Fibroblast of peridontal ligament (primary cell): Measurements from ENCODE around the gene MYO1E.
A peak's percentile ranks its signal among the peaks of the same experiment; 100 is the strongest.

ENCODE experiments used
- DNase-seq: peaks from one replicate; pipeline ENCODE4 v3.0.0-alpha.2; 2010; ENCODE audit errors: extremely low read depth

Gene MYO1E

GRCh38 chr15:59196416-59196815, 176.3 kb downstream of the MYO1E start:
- DNase-seq: peak; percentile 44

GRCh38 chr15:59194639-59195325, 177.9 kb downstream of the MYO1E start:
- no peak for DNase-seq

GRCh38 chr15:59191855-59192237, 180.8 kb downstream of the MYO1E start:
- DNase-seq: peak; percentile 90

GRCh38 chr15:59190291-59190690, 182.4 kb downstream of the MYO1E start:
- no peak for DNase-seq

GRCh38 chr15:59189241-59189640, 183.4 kb downstream of the MYO1E start:
- DNase-seq: no peak

GRCh38 chr15:59186501-59186900, 186.2 kb downstream of the MYO1E start:
- peak; percentile 55 for DNase-seq

- DNase-seq: no peak
These were observed 186.9 kb downstream of the MYO1E start for GRCh38 chr15:59185725-59186124.

GRCh38 chr15:59180945-59181600, 191.6 kb downstream of the MYO1E start:
- no peak for DNase-seq

GRCh38 chr15:59179717-59180116, 193.0 kb downstream of the MYO1E start:
- DNase-seq: no peak

- DNase-seq: no peak
These were observed 194.4 kb downstream of the MYO1E start for GRCh38 chr15:59178151-59178695.

- no peak for DNase-seq
These were observed 195.4 kb downstream of the MYO1E start for GRCh38 chr15:59177317-59177660.

- DNase-seq: no peak
These were observed 195.9 kb downstream of the MYO1E start for GRCh38 chr15:59176653-59177316.

- DNase-seq: peak; percentile 85
These were observed 197.5 kb downstream of the MYO1E start for GRCh38 chr15:59174835-59175831.

GRCh38 chr15:59174151-59174834, 198.4 kb downstream of the MYO1E start:
- DNase-seq: no peak

- no peak for DNase-seq
These were observed 199.5 kb downstream of the MYO1E start for GRCh38 chr15:59173194-59173593.

- no peak for DNase-seq
These were observed 200.3 kb downstream of the MYO1E start for GRCh38 chr15:59172289-59172901.

- DNase-seq: no peak
These were observed 201.6 kb downstream of the MYO1E start for GRCh38 chr15:59171067-59171397.

GRCh38 chr15:59170295-59171066, 202.2 kb downstream of the MYO1E start:
- peak; percentile 92 for DNase-seq

- DNase-seq: peak; percentile 91
These were observed 203.4 kb downstream of the MYO1E start for GRCh38 chr15:59169251-59169708.

GRCh38 chr15:59168536-59168935, 204.1 kb downstream of the MYO1E start:
- DNase-seq: no peak
